ENCODE measurements around the gene TCF7L2.

DNA sequence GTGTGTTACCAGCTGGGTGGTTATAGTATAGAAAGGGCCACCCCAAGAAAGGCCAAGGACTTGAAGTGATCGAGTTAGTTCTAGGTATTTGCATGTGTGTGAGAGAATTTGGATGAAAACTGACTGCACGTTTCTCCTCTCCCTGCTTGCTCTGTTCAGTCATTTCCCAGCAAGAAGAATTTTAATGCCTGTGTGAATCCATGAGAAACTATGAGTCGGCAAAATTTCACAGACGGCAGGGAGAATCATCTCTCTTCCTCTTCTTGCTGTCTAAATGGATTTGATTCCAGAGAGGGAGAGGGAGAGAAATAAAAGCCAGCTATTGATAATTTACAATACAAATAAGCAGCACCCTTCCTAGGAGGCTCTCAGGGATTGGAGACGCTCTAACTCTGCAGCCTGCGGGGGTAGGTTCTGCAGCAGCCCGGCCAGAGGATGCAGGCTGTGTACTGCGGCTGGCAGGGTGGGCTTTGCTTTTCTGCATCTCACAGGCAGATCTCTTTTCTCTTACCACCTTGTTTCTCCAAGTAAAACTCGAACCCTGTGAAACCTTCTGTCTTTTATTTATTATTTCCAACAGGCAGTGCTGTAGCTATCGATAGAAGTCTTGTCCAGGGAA lies 183.6 kb downstream of the TCF7L2 start:
- TF ChIP-seq CTCF (IDR thresholded peaks at IDR 0.05; ENCODE audit: low read length) (no peak), EZH2 (IDR thresholded peaks at IDR 0.05; ENCODE audit: borderline replicate concordance, low read length) (no peak)
